HEK293T (cell line): Measurements from ENCODE around the gene SLC44A5.

Experiments used
- CTCF ChIA-PET: fragments of 350-600 bp; formaldehyde crosslinking; extraction: SDS; loops from one replicate; lab custom pipeline; 2021; ENCODE audit warnings: antibody characterized with exemption, inconsistent platforms; lab: Yijun Ruan, JAX
- POLR2A ChIA-PET: fragments of 350-600 bp; formaldehyde crosslinking; extraction: SDS; loops from one replicate; lab custom pipeline; 2020; ENCODE audit warnings: antibody characterized with exemption, inconsistent platforms; lab: Yijun Ruan, JAX
- DNase-seq: peaks from one replicate; pipeline ENCODE4 v3.0.0; 2012; ENCODE audit warnings: mixed read lengths; ENCODE audit errors: extremely low spot score
- ARNT ChIP-seq: fragments of 450-650 bp; IDR thresholded peaks from 2 replicates; pipeline ENCODE4 v1.6.1; 2017; ENCODE audit warnings: mild to moderate bottlenecking
- BHLHE40 ChIP-seq: fragments of 450-650 bp; IDR thresholded peaks from 2 replicates; pipeline ENCODE4 v1.6.1; 2016; ENCODE audit warnings: mild to moderate bottlenecking, moderate library complexity, borderline replicate concordance
- CTBP1 ChIP-seq: fragments of 450-650 bp; IDR thresholded peaks from 2 replicates; pipeline ENCODE4 v1.6.1; 2016; ENCODE audit warnings: borderline replicate concordance
- ELF4 ChIP-seq: fragments of 450-650 bp; IDR thresholded peaks from 2 replicates; pipeline ENCODE4 v1.6.1; 2017; ENCODE audit warnings: antibody characterized with exemption
- FOXA1 ChIP-seq: fragments of 450-650 bp; IDR thresholded peaks from 2 replicates; pipeline ENCODE4 v1.6.1; 2016; ENCODE audit warnings: mild to moderate bottlenecking
- FOXK2 ChIP-seq: fragments of 450-650 bp; IDR thresholded peaks from 2 replicates; pipeline ENCODE4 v1.6.1; 2016; ENCODE audit warnings: mild to moderate bottlenecking
- FOXM1 ChIP-seq: fragments of 450-650 bp; IDR thresholded peaks from 2 replicates; pipeline ENCODE4 v1.6.1; 2017; ENCODE audit warnings: mild to moderate bottlenecking, borderline replicate concordance
- HDGF ChIP-seq: fragments of 450-650 bp; IDR thresholded peaks from 2 replicates; pipeline ENCODE4 v1.6.1; 2017; ENCODE audit warnings: antibody characterized with exemption, borderline replicate concordance
- L3MBTL2 ChIP-seq: fragments of 450-650 bp; conservative IDR thresholded peaks from 2 replicates; pipeline ENCODE4 v1.6.1; 2016; ENCODE audit warnings: mild to moderate bottlenecking
- LEF1 ChIP-seq: fragments of 450-650 bp; IDR thresholded peaks from 2 replicates; pipeline ENCODE4 v1.6.1; 2017; ENCODE audit warnings: mild to moderate bottlenecking, borderline replicate concordance
- NFRKB ChIP-seq: fragments of 450-650 bp; IDR thresholded peaks from 2 replicates; pipeline ENCODE4 v1.6.1; 2016; ENCODE audit warnings: mild to moderate bottlenecking, moderate library complexity
- PKNOX1 ChIP-seq: fragments of 450-650 bp; IDR thresholded peaks from 2 replicates; pipeline ENCODE4 v1.6.1; 2016
- SP1 ChIP-seq: fragments of 450-650 bp; IDR thresholded peaks from 2 replicates; pipeline ENCODE4 v1.6.1; 2017
- SUZ12 ChIP-seq: fragments of 450-650 bp; IDR thresholded peaks from 2 replicates; pipeline ENCODE4 v1.6.1; 2016; ENCODE audit warnings: mild to moderate bottlenecking
- TARDBP ChIP-seq: fragments of 450-650 bp; IDR thresholded peaks from 2 replicates; pipeline ENCODE4 v1.6.1; 2016
- ZNF384 ChIP-seq: fragments of 450-650 bp; IDR thresholded peaks from 2 replicates; pipeline ENCODE4 v1.6.1; 2016

The SLC44A5 gene

DNA sequence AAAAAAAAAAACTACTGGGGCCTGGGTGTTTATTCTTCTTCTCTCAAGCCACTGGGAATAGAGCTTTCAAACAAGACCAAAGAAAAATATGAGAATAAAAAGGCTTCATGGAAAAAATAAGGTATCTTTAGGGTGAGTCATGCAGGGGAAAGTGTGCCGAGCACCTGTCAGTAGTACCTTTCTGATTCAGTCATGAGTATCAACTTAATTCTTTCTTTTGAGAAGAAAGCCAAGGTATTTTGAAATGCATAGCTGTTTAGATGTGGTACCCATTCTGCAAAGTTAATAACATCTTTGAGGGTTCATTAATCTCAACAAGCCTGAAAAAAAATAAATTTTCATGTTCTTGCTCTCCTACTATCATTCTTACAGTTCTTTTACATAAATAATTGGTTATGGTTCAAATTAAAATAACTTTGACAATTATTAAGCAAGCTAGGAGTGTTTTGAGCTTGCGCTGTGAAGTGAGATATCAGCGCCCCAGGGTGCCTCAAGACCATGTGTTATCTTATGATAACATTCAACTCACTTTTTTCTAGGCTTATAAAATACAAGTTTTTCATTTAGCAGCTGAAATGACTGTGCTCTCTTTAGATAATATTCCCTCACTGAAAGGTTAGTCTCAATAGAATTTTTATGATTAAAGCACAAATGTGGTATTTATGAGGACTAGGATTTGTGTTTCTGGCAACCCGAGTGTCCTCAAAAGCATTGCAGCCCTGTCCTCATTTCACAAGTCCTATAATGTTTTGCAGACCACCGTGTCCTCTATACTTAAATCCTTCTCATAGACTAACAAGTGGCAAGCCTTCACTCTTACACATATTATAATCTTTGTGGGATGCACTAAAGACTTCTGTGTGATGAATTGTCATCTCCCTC is 138.6 kb downstream of the SLC44A5 start:
- DNase-seq = no peak
- CTCF ChIA-PET = no interaction called here
- TF ChIP-seq FOXM1 (no peak), BHLHE40 (no peak), CTBP1 (no peak), ELF4 (no peak), NFRKB (no peak), LEF1 (no peak), L3MBTL2 (no peak), PKNOX1 (no peak), TARDBP (no peak), SP1 (no peak), ZNF384 (no peak), FOXA1 (no peak), FOXK2 (no peak), ARNT (no peak), HDGF (no peak), SUZ12 (no peak)
- POLR2A ChIA-PET = no interaction called here

GRCh38 chr1:75471252-75471651 is 139.7 kb downstream of the SLC44A5 start:
- TF ChIP-seq TARDBP (no peak), FOXM1 (no peak), SP1 (no peak), BHLHE40 (no peak), L3MBTL2 (no peak), ELF4 (no peak), SUZ12 (no peak), FOXA1 (no peak), ARNT (no peak), HDGF (no peak)
- no peak for DNase-seq
- ChIA-PET CTCF (no interaction called here), POLR2A (no interaction called here)

GRCh38 chr1:75470448-75470847 is 140.5 kb downstream of the SLC44A5 start:
- ChIA-PET CTCF (no interaction called here), POLR2A (no interaction called here)
- TF ChIP-seq FOXM1 (no peak), HDGF (no peak), TARDBP (no peak), SP1 (no peak), FOXK2 (no peak), SUZ12 (no peak), LEF1 (no peak), PKNOX1 (no peak), BHLHE40 (no peak), L3MBTL2 (no peak), ARNT (no peak), ZNF384 (no peak), NFRKB (no peak), CTBP1 (no peak), ELF4 (no peak), FOXA1 (no peak)
- DNase-seq = no peak

- DNase-seq = no peak
- POLR2A ChIA-PET = no interaction called here
- TF ChIP-seq CTBP1 (no peak), ZNF384 (0 out of 2 replicates have a peak, but pooled peaks have one; percentile 33)
- CTCF ChIA-PET = interaction anchor here (0.7 kb wide), 1 partner anchor 779 kb away, joined by 3 read pairs; no protein-coding TSS in a partner anchor
Measured at GRCh38 chr1:75469586-75470173, 141.2 kb downstream of the SLC44A5 start.

DNA sequence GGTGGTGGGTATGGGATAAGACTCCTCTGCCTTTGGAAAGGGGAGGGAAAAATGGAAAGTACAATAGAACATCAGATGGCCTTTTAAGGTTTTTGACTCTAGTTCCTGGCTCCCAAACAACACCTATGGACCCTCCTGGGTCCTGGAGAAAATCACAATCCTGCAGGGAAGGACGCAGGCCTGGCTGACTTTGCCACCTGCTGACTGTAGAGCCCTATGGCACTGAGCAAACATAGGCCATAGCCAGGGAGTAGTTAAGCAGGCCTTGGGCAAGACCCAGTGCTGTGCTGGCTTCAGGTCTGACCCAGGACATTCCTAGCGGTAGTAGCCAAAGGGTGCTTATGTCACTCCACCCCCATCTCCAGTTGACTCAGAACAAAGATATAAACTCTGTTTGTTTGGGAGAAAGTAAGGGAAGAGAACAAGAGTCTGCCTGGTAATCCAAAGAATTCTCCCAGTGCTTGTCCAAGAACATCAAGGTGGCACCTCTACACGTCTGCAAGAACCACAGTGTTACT is 149.0 kb downstream of the SLC44A5 start:
- ChIA-PET CTCF (no interaction called here), POLR2A (no interaction called here)
- no peak for DNase-seq
- no peak for TF ChIP-seq BHLHE40
- TF ChIP-seq ZNF384 = no peak
- TF ChIP-seq FOXA1 = no peak
- TF ChIP-seq L3MBTL2 = no peak
- TF ChIP-seq SP1 = no peak
- TF ChIP-seq LEF1 = no peak
- no peak for TF ChIP-seq PKNOX1
- TF ChIP-seq FOXK2 = no peak
- no peak for TF ChIP-seq SUZ12
- no peak for TF ChIP-seq HDGF
- no peak for TF ChIP-seq ELF4
- no peak for TF ChIP-seq FOXM1
- TF ChIP-seq TARDBP = no peak
- no peak for TF ChIP-seq NFRKB
- no peak for TF ChIP-seq CTBP1

- DNase-seq = no peak
- TF ChIP-seq LEF1 (no peak), PKNOX1 (no peak), ARNT (no peak), ZNF384 (no peak), SUZ12 (no peak), FOXK2 (no peak)
- ChIA-PET CTCF (no interaction called here), POLR2A (no interaction called here)
Measured at GRCh38 chr1:75449998-75450397, 160.9 kb downstream of the SLC44A5 start.
